K562 (cell line): ENCODE results near the gene HMGA1. TPM values are rescaled to one million over a fixed set of nuclear protein-coding genes. Genes with fewer than 3 reads are reported as not detected.

Source experiments
- BCLAF1 ChIP-seq, 2 experiments: fragments of 450-650 bp in 1 of 2; IDR thresholded peaks; 2 replicates each; pipeline ENCODE4 v1.6.1; 2011 to 2017; ENCODE audit warnings: low read depth in 2 of 2, antibody characterized with exemption in 1 of 2, borderline replicate concordance in 1 of 2, low read length in 1 of 2, mild to moderate bottlenecking in 1 of 2, mixed read lengths in 1 of 2; ENCODE audit not compliant: control insufficient read depth in 1 of 2
- CBX3 ChIP-seq, 2 experiments: IDR thresholded peaks; 1 replicate in 1 of 2; 2 replicates in 1 of 2; pipeline ENCODE4 v1.6.1; 2012; ENCODE audit warnings: inconsistent platforms in 2 of 2, low read length in 2 of 2, borderline replicate concordance in 1 of 2, control low read depth in 1 of 2
- E2F5 ChIP-seq: sonication (generic); formaldehyde crosslinking; IDR thresholded peaks from 2 replicates; pipeline ENCODE4 v1.8.0; 2022; ENCODE audit warnings: mild to moderate bottlenecking, missing genetic modification reagents
- HOXB6 ChIP-seq: fragments of 250-450 bp; sonication (Bioruptor Pico); IDR thresholded peaks from 2 replicates; pipeline ENCODE4 v1.5.1; 2022; ENCODE audit warnings: mild to moderate bottlenecking, borderline replicate concordance
- NCOR1 ChIP-seq: fragments of 450-650 bp; IDR thresholded peaks from 2 replicates; pipeline ENCODE4 v1.6.1; 2016; ENCODE audit warnings: mild to moderate bottlenecking, moderate library complexity
- TAF1 ChIP-seq: IDR thresholded peaks from 2 replicates; pipeline ENCODE4 v1.6.1; 2011; ENCODE audit warnings: mild to moderate bottlenecking, low read length, moderate library complexity; ENCODE audit not compliant: insufficient read depth, control insufficient read depth, severe bottlenecking; ENCODE audit errors: extremely low read depth
- ZBTB40 ChIP-seq, 2 experiments: fragments of 450-650 bp in 1 of 2; sonication (generic) in 1 of 2; formaldehyde crosslinking in 1 of 2; IDR thresholded peaks; 2 replicates each; pipeline versions ENCODE4 v1.7.1 to v1.9.0; 2016 to 2022; ENCODE audit warnings: inconsistent platforms in 1 of 2, mild to moderate bottlenecking in 1 of 2, missing genetic modification reagents in 1 of 2
- ZNF707 ChIP-seq: fragments of 250-450 bp; sonication (Bioruptor Pico); conservative IDR thresholded peaks from 2 replicates; pipeline ENCODE4 v1.8.0; 2022; ENCODE audit warnings: inconsistent platforms, mild to moderate bottlenecking, moderate library complexity
- polyA plus RNA-seq, 8 experiments: library from polyadenylated mRNA; depleted of rRNA in 4 of 8; stranded (reverse) in 5 of 8; unstranded in 3 of 8; fragments of >200 nt; fragmentation: Nextera tagmentation in 2 of 8; fragmentation: Illumina TruSeq in 1 of 8; extraction: Ambion mirVana in 2 of 8; extraction: Trizol in 1 of 8; gene quantifications; 2 replicates each; pipeline versions ENCODE4 v1.2.1 to v1.2.3, GENCODE V29; 2011 to 2014; ENCODE audit warnings: inconsistent platforms in 1 of 8, missing spikeins in 1 of 8
- total RNA-seq, 7 experiments: library from RNA; depleted of rRNA in 6 of 7; stranded (reverse); fragments of >200 nt in 6 of 7; fragmentation: Illumina TruSeq in 2 of 7; extraction: Trizol in 2 of 7; gene quantifications; 2 replicates each; pipeline versions ENCODE4 v1.2.1 to v1.2.3, GENCODE V29; 2011 to 2021; ENCODE audit warnings: low replicate concordance in 1 of 7
- TF ChIP-seq, protein P1 (sequence below), 2 experiments: IDR thresholded peaks; 2 replicates each; pipeline ENCODE4 v1.6.1; 2011; ENCODE audit warnings: borderline replicate concordance in 1 of 2, control low read depth in 1 of 2, low read depth in 1 of 2, low read length in 1 of 2, mild to moderate bottlenecking in 1 of 2, mixed read lengths in 1 of 2, moderate library complexity in 1 of 2; ENCODE audit not compliant: insufficient read depth in 1 of 2, insufficient read length in 1 of 2, poor library complexity in 1 of 2, severe bottlenecking in 1 of 2; ENCODE audit errors: extremely low read depth in 1 of 2

HMGA1 gene
- total and polyA plus RNA-seq, 9 of the 15 experiments (the other 6 are each of a cell fraction or from before 2014, with no cell fraction given) = 27.8 to 1,947 (median 594) TPM

GRCh38 chr6:34284563-34285447, 48.1 kb downstream of the HMGA1 start (continued):
- TF ChIP-seq NCOR1 (peak; percentile 78), CBX3 (IDR thresholded peaks at IDR 0.05; ENCODE audit: borderline replicate concordance in 1 of 2, low read length in 2 of 2) (peak in 1 of 2 experiments; percentile 97; a peak in 1 of 3 replicates), BCLAF1 (IDR thresholded peaks at IDR 0.05; ENCODE audit: borderline replicate concordance in 1 of 2, control insufficient read depth in 1 of 2, low read depth in 2 of 2, low read length in 1 of 2) (no peak), TAF1 (no peak), HOXB6 (CRISPR knock-in tag) (no peak), ZBTB40 (IDR thresholded peaks at IDR 0.05) (peak; percentile 12; the same call in 1 of the 2 replicates), ZBTB40 (CRISPR knock-in tag; IDR thresholded peaks at IDR 0.05) (no peak), E2F5 (CRISPR knock-in tag) (no peak), ZNF707 (CRISPR knock-in tag) (no peak)
- TF ChIP-seq, protein P1, sequence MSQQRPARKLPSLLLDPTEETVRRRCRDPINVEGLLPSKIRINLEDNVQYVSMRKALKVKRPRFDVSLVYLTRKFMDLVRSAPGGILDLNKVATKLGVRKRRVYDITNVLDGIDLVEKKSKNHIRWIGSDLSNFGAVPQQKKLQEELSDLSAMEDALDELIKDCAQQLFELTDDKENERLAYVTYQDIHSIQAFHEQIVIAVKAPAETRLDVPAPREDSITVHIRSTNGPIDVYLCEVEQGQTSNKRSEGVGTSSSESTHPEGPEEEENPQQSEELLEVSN (IDR thresholded peaks at IDR 0.05; ENCODE audit: borderline replicate concordance in 1 of 2, extremely low read depth in 1 of 2, insufficient read depth in 1 of 2, insufficient read length in 1 of 2, low read depth in 1 of 2, low read length in 1 of 2, poor library complexity in 1 of 2, severe bottlenecking in 1 of 2) = peak; percentile 47 to 78
